HEK293T (cell line): ENCODE data around the gene LIMCH1.

Experiments
- FOXM1 ChIP-seq: fragments of 450-650 bp; IDR thresholded peaks from 2 replicates; pipeline ENCODE4 v1.6.1; 2017; ENCODE audit warnings: mild to moderate bottlenecking, borderline replicate concordance
- NFRKB ChIP-seq: fragments of 450-650 bp; IDR thresholded peaks from 2 replicates; pipeline ENCODE4 v1.6.1; 2016; ENCODE audit warnings: mild to moderate bottlenecking, moderate library complexity

DNA sequence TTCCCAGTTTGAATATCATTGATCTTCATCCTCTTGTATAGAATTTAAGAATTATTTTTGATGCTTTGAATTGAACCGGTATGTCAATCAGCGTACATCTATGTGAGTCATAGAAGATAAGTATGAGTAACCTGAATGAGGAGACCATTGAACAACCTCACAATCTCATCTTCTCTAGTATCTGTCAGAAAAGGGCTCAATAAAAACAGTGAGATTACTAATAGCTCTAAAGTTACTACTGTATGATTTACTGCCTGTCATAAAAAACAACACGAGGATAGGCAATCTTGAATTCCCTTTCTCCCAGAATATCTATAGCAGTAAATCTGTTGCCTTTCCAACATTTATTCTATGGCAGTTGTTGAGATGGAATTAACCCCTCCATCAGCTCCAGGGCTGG lies 174.5 kb downstream of the LIMCH1 start:
- TF ChIP-seq FOXM1: no peak
- TF ChIP-seq NFRKB: no peak
